Breast epithelium (tissue), 3 donors: Measurements from ENCODE around the gene RBBP6.

Experiments
- CTCF ChIP-seq, 3 donors: fragments of 450-650 bp; IDR thresholded peaks; one replicate each; pipeline ENCODE4 v1.5.1; 2016 to 2017; ENCODE audit warnings: antibody characterized with exemption in 3 of 3, mild to moderate bottlenecking in 3 of 3, moderate library complexity in 3 of 3
- POLR2A ChIP-seq: fragments of 450-650 bp; IDR thresholded peaks from one replicate; pipeline ENCODE4 v1.6.1; 2016; ENCODE audit warnings: antibody characterized with exemption, mild to moderate bottlenecking, moderate library complexity

- no peak for TF ChIP-seq POLR2A
- no peak for TF ChIP-seq CTCF (IDR thresholded peaks at IDR 0.05)
Observed at GRCh38 chr16:24598777-24599437, 59.5 kb downstream of the RBBP6 start.
